Nephron progenitor cell (in vitro differentiated cells): ENCODE data around the gene SLC18A2.
"Not testable (repeated sequence)": the region's sequence is repeated elsewhere in the genome, so short reads cannot be mapped to it uniquely, and the experiment has no call there.

Source experiments
- DNase-seq: peaks from one replicate; pipeline ENCODE4 v3.0.0; 2021
- H3K27ac Mint-ChIP-seq: 2 replicates; pipeline ENCODE4 v1.8.0; 2021; ENCODE audit warnings: mild to moderate bottlenecking, moderate library complexity, mixed read lengths
- H3K27me3 Mint-ChIP-seq: 2 replicates; pipeline ENCODE4 v1.8.0; 2021; ENCODE audit warnings: mild to moderate bottlenecking, low read depth, mixed read lengths; ENCODE audit not compliant: poor library complexity
- H3K36me3 Mint-ChIP-seq: 2 replicates; pipeline ENCODE4 v1.8.0; 2021; ENCODE audit warnings: low read depth, mixed read lengths
- H3K4me1 Mint-ChIP-seq: 2 replicates; pipeline ENCODE4 v1.8.0; 2021; ENCODE audit warnings: mixed read lengths
- H3K4me3 Mint-ChIP-seq: 2 replicates; pipeline ENCODE4 v1.8.0; 2021; ENCODE audit warnings: mild to moderate bottlenecking, moderate library complexity, mixed read lengths
- H3K9me3 Mint-ChIP-seq: 2 replicates; pipeline ENCODE4 v1.8.0; 2021; ENCODE audit warnings: mild to moderate bottlenecking, moderate library complexity, mixed read lengths
- TF ChIP-seq, protein P1 (sequence below): fragments of 200-600 bp; sonication (generic); IDR thresholded peaks from 2 replicates; pipeline ENCODE4 v1.5.0; 2021; ENCODE audit warnings: antibody characterized with exemption

The SLC18A2 gene

DNA sequence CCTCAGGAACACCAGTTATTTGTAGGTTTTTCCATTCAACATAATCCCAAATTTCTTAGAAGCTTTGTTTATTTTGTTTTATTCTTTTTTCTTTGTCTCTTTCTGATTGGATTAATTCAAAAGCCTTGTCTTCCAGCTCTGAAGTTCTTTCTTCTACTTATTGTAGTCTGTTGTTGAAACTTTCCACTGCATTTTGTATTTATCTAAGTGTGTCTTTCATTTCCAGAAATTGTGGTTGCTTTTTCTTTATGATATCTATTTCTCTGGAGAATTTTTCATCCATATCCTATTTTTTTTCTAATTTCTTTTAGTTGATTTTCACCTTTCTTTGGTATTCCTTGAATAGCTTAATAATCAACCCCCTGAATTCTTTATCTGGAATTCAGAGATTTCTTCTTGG lies 58.5 kb downstream of the SLC18A2 start:
- H3K36me3 Mint-ChIP-seq: peaks cover 59% of the 10 kb centered on the region
- H3K27me3 Mint-ChIP-seq: no peaks in the 10 kb centered on the region
- TF ChIP-seq, protein P1, sequence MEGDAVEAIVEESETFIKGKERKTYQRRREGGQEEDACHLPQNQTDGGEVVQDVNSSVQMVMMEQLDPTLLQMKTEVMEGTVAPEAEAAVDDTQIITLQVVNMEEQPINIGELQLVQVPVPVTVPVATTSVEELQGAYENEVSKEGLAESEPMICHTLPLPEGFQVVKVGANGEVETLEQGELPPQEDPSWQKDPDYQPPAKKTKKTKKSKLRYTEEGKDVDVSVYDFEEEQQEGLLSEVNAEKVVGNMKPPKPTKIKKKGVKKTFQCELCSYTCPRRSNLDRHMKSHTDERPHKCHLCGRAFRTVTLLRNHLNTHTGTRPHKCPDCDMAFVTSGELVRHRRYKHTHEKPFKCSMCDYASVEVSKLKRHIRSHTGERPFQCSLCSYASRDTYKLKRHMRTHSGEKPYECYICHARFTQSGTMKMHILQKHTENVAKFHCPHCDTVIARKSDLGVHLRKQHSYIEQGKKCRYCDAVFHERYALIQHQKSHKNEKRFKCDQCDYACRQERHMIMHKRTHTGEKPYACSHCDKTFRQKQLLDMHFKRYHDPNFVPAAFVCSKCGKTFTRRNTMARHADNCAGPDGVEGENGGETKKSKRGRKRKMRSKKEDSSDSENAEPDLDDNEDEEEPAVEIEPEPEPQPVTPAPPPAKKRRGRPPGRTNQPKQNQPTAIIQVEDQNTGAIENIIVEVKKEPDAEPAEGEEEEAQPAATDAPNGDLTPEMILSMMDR: no peak
- no peak overlapping the region for H3K27ac Mint-ChIP-seq
- DNase-seq: no peak
- H3K4me1 Mint-ChIP-seq: no peaks in the 10 kb centered on the region
- no peak overlapping the region for H3K4me3 Mint-ChIP-seq
- peaks cover 35% of the 10 kb centered on the region for H3K9me3 Mint-ChIP-seq

DNA sequence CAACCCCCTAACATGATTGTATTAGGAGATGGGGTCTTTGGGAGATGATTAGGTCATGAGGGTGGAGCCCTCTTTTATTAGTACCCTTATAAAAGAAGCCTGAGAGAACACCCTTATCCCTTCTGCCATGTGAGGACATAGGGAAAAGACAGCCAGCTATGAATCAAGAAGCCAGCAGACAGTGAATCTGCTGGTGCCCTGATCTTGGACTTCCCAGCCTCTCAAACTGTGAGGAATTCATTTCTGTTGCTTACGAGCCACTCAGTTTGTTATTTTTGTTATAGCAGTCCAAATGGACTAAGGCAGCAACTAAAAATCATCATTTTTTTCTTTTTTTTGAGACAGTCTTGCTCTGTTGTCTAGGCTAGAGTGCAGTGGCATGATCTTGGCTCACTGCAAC lies 59.8 kb downstream of the SLC18A2 start:
- TF ChIP-seq, protein P1: no peak
- DNase-seq: no peak
- no peaks in the 10 kb centered on the region for H3K4me1 Mint-ChIP-seq
- H3K4me3 Mint-ChIP-seq: no peak overlapping the region
- H3K27me3 Mint-ChIP-seq: no peaks in the 10 kb centered on the region
- peaks cover 66% of the 10 kb centered on the region for H3K36me3 Mint-ChIP-seq
- peaks cover 43% of the 10 kb centered on the region for H3K9me3 Mint-ChIP-seq
- no peak overlapping the region for H3K27ac Mint-ChIP-seq

DNA sequence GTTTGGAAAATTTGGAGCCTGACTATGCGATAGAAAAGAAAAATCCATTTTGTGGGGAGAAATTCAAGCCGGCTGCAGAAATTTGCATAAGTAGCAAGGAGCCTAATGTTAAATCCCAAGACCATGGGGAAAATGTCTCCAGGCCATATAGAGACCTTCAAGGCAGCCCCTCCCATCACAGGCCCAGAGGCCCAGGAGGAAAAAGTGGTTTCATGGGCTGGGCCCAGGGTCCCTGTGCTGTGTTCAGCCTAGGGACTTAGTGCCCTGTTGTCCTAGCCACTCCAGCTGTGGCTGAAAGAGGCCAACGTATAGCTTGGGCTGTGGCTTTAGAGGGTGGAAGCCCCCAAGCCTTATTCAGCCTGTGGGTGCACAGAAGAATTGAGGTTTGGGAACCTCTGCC lies 62.5 kb downstream of the SLC18A2 start:
- H3K4me3 Mint-ChIP-seq, H3K4me1 Mint-ChIP-seq, DNase-seq, H3K27me3 Mint-ChIP-seq, H3K27ac Mint-ChIP-seq: not testable (repeated sequence)
- peaks cover 43% of the 10 kb centered on the region for H3K9me3 Mint-ChIP-seq
- peaks cover 72% of the 10 kb centered on the region for H3K36me3 Mint-ChIP-seq

DNA sequence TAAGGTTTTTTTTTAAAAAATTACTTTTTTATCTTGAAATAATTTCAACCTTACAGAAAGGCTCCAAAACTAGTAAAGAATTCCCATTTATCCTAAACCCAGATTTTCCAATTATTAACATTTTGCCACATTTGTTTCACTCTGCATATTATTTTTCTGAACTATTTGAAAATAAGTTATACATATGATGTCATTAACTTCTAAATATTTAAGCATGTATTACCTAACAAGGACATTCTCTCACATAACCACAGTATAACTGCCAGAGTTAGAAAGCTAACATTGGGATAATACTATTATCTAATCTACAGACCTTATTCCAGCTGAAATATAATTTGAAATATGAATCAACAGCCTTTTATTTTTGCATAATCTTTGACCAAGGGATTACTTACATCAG lies 65.8 kb downstream of the SLC18A2 start:
- H3K27me3 Mint-ChIP-seq: no peaks in the 10 kb centered on the region
- no peak overlapping the region for H3K4me3 Mint-ChIP-seq
- no peak overlapping the region for H3K27ac Mint-ChIP-seq
- H3K4me1 Mint-ChIP-seq: peaks cover 5% of the 10 kb centered on the region
- peaks cover 31% of the 10 kb centered on the region for H3K9me3 Mint-ChIP-seq
- peaks cover 47% of the 10 kb centered on the region for H3K36me3 Mint-ChIP-seq
- no peak for DNase-seq
- TF ChIP-seq, protein P1: no peak

DNA sequence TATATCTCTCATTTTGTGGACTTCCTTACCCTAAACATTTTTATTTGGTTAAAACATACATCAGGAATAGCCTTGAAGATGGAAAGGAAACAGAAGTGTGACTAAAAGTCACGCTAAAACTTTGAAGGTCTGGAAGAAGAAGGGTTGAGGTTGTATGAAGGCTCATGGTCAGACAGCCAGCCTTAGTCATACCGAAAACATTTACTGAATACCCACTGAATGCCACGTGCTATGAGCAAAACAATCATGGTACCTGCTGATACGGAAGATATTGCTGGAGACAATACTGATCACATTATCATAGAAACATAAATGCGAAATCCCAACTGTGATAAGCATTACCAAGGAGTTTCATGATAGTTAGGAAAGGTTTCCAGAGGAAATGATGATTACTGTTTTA lies 70.3 kb downstream of the SLC18A2 start:
- TF ChIP-seq, protein P1: no peak
- no peak overlapping the region for H3K27ac Mint-ChIP-seq
- H3K9me3 Mint-ChIP-seq: no peaks in the 10 kb centered on the region

DNA sequence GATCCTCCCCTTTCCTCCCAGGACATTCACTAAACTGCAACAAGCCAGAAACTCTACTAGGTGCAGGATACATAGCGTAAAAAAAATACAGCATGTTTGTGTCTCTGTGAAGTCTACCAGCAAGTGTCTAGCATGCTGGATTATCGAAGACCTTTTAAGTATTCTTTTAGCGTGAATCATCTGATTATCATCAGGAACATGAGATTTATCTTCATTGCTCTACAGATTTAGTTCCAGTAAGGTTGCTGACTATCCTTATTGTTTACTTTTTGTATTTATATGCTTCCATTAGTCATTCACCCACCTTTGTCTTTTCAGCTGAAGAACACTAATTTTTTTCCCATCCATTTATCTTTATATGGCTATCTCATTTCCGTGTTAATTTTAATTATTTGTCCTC lies 71.5 kb downstream of the SLC18A2 start:
- DNase-seq: no peak
- no peak overlapping the region for H3K27ac Mint-ChIP-seq
- H3K27me3 Mint-ChIP-seq: no peaks in the 10 kb centered on the region
- H3K36me3 Mint-ChIP-seq: peaks cover 17% of the 10 kb centered on the region
- TF ChIP-seq, protein P1: no peak
- H3K4me3 Mint-ChIP-seq: no peak overlapping the region
- H3K9me3 Mint-ChIP-seq: no peaks in the 10 kb centered on the region
- H3K4me1 Mint-ChIP-seq: peaks cover 5% of the 10 kb centered on the region

More for the DNA sequence above, 70.3 kb downstream of the SLC18A2 start:
- no peak for DNase-seq
- H3K4me1 Mint-ChIP-seq: peaks cover 5% of the 10 kb centered on the region
- no peak overlapping the region for H3K4me3 Mint-ChIP-seq
- peaks cover 18% of the 10 kb centered on the region for H3K36me3 Mint-ChIP-seq
- H3K27me3 Mint-ChIP-seq: no peaks in the 10 kb centered on the region
